Stimulated activated CD4-positive, alpha-beta T cell treated with anti-CD3 and anti-CD28 coated beads, Interleukin-2, amount 100 ng/mL, for 4 hours (primary cell): ENCODE measurements around the gene GRIN1.

Source experiments
- DNase-seq: peaks from one replicate; pipeline ENCODE4 v3.0.0-alpha.2; 2020; ENCODE audit warnings: low read depth

The GRIN1 gene

DNA sequence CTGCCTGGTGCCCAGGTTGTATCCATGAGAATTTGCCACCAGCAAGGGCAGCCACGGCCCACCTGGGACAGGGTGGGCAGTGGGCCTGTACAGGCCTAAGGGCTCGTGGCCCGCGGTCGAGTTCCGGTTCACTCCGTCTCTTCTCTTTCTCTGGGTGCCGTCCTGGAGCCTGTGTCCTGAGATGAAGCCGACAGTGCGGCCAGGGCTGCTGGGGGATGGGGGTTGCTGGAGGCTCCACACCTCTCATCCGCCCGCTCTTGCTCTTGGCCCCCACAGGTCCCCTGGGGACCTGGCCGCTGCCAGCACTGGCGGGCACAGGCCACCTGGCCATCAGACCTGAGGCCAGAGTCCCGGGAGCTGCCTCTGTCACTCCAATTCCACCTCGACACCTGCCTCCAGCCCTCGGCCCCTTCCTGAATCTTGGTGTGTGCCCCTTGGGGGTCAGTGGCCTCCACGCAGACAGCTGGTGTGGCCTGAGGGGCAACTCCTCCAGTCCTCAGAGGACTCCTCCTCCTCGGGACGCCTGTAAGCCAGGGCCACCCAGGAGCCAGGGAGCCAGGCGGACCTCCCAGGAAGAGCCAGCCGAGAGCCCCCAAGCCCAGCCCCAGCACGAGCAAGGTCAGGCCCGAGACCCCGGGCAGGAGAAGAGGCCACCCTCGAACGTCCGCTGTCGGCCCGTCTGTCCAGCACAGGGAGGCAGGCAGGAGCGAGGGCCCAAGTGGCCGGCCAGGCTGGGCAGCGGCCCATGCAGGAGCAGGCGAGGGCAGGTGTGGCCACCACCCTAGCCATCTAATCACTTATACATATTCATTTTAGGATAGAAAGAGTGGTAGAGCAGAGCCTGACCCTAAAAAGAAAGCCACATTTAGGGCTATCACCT lies 25.7 kb downstream of the GRIN1 start:
- DNase-seq, result no peak

DNA sequence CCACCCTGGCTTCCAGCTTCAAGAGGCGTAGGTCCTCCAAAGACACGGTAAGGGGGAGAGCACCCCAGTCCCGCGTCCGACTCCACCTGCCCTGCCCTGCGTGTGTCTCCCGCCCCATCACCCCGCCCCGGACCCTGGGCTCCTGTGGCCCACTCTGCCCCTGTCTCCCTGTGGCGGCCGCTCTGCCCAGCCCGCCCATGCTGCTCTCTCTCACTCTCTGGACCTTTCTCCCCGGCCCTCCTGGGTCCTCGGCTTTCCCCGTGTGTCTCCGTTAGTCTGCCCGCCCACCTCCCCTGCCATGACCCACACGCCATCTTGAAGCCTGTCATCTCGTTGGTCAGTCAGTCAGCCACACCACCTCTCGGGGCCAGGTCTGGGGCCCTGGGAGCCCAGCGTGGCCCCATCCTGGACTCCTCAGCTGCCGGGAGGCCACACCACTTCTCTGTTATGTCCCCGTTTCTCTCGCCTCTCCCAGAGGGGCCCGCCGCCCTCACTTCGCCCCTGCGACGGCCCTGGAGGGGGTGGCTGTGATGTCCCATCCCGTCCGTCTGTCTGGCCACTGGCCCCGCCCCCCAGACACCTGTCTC lies 26.4 kb downstream of the GRIN1 start:
- DNase-seq, result no peak

DNA sequence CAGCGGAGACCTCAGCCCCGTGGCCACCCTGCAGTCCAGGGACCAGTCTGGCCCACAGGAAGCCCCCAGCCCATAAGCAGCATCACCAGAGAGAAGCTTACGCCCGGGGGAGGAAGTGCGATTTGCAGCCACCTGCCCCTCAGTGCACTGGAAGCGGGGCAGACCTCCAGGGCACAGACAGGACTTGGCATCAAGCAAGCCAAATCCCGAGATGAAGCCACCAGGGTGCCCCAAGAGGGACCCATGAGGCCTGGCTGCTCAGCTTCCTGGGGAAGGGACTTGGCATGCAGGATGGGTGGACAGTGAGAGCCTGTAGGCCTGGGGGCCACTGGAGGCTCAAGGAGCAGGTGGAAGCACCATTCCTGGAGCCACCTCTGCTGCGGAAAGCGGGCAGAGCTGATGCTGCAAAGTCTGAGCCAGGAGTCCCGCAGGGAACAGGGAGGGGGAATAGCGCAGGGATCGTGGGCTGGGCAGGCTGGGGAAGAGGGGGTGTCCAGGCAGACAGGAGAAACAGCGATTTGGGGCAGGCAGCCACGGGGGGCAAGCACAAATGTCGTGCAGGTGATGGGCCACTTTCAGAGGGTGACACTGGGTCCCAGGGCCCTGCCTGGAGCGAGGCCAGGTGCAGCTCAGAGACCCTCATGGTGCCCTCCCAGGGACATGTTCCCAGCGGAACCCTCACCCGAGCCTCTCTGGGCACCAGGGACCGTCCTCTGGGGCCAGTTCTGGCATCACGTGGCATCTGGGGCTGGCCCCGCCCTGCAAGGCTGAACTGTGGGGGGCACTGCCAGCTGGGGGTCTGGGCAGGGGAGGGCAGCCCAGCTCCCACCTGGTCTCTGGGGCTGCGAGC lies 27.7 kb downstream of the GRIN1 start:
- no peak for DNase-seq

DNA sequence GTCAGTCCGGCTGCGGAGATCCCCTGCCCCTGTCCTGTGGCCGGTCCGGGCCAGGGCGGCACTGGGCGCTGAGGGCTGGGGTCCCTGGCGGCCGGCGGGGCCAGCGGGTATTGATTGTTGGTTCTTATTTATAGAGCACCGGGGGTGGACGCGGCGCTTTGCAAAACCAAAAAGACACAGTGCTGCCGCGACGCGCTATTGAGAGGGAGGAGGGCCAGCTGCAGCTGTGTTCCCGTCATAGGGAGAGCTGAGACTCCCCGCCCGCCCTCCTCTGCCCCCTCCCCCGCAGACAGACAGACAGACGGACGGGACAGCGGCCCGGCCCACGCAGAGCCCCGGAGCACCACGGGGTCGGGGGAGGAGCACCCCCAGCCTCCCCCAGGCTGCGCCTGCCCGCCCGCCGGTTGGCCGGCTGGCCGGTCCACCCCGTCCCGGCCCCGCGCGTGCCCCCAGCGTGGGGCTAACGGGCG lies 28.4 kb downstream of the GRIN1 start:
- DNase-seq, result no peak

DNA sequence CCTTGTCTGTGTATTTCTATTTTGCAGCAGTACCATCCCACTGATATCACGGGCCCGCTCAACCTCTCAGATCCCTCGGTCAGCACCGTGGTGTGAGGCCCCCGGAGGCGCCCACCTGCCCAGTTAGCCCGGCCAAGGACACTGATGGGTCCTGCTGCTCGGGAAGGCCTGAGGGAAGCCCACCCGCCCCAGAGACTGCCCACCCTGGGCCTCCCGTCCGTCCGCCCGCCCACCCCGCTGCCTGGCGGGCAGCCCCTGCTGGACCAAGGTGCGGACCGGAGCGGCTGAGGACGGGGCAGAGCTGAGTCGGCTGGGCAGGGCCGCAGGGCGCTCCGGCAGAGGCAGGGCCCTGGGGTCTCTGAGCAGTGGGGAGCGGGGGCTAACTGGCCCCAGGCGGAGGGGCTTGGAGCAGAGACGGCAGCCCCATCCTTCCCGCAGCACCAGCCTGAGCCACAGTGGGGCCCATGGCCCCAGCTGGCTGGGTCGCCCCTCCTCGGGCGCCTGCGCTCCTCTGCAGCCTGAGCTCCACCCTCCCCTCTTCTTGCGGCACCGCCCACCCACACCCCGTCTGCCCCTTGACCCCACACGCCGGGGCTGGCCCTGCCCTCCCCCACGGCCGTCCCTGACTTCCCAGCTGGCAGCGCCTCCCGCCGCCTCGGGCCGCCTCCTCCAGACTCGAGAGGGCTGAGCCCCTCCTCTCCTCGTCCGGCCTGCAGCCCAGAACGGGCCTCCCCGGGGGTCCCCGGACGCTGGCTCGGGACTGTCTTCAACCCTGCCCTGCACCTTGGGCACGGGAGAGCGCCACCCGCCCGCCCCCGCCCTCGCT lies 29.0 kb downstream of the GRIN1 start:
- no peak for DNase-seq

DNA sequence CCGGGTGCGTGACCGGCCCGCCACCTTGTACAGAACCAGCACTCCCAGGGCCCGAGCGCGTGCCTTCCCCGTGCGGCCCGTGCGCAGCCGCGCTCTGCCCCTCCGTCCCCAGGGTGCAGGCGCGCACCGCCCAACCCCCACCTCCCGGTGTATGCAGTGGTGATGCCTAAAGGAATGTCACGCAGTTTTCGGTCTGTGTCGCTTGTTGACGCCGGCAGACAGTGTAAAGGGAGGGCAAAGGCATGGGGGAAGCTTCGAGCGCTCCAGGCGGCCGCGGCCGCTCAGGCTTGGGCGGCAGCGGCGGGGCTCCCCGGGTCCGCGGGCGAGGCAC lies 29.6 kb downstream of the GRIN1 start:
- DNase-seq, result no peak

DNA sequence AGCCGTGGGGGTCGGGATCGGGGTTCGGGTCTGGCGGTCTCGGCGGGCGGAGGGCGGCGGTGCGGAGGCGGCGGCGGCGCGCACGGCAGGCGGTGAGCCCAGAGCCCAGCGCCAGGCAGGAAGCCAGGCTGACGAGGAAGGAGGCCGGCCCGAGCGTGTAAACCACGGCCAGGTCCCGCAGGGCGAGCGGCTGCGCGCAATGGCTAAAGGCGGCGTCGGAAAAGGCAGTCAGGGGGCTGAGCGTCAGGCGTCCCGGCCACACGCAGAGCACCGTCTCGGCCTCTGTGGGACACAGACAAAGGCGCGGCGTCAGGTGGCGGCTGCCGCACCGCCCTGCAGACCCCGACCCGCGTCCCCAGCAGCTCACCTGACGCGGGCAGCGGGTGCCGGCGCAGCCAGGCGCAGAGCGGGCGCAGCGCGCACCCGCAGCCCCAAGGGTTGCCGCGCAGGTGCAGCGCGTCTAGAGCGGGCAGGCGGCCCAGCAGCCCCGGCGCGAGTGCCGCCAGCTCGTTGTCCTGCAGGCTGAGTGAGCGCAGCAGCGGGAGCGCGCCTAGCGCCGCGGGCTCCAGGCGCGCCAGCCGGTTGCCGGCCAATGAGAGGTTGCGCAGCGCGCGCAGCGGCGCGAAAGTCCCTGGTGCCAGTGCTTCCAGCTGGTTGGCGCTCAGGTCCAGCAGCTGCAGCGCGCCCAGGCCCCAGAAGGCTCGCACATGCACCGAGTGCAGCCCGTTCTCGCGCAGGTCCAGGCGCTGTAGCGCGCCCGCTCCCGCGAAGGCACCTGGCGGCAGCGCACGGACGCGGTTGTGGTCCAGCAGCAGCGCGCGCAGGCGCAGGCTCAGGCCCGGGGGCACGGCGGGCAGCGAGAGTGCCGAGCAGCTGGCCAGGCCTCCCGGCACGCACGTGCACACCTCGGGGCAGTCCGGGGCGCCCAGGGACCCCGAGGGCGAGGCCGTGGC lies 30.2 kb downstream of the GRIN1 start:
- no peak for DNase-seq

DNA sequence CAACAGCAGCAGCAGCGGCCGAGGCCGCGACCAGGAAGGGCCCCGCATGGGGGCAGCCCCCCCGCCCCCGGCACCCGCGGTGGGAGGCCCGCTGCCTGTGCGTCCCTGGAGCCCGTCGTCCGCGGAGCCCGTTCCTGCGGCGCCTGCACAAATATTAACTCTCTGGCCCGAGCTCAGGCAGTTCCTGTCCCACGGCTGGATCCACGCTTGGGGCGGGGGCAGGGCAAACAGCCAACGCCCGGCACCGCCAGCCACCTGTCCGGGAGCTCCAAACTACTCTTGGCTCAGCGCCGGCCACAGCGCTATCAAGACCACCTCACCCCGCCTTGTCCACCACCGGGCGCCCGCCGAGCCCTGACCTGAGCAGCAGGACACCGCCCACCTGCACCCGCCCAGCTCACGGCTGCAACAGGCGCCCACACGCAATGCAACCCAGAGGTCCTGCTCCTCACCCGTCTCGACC lies 31.0 kb downstream of the GRIN1 start, which contains the start of gene LRRC26:
TSS of gene LRRC26 (minus strand) at position 156 of the 463 bp plus-strand sequence. CDS start at position 48, 108 bp downstream.
- no peak for DNase-seq

DNA sequence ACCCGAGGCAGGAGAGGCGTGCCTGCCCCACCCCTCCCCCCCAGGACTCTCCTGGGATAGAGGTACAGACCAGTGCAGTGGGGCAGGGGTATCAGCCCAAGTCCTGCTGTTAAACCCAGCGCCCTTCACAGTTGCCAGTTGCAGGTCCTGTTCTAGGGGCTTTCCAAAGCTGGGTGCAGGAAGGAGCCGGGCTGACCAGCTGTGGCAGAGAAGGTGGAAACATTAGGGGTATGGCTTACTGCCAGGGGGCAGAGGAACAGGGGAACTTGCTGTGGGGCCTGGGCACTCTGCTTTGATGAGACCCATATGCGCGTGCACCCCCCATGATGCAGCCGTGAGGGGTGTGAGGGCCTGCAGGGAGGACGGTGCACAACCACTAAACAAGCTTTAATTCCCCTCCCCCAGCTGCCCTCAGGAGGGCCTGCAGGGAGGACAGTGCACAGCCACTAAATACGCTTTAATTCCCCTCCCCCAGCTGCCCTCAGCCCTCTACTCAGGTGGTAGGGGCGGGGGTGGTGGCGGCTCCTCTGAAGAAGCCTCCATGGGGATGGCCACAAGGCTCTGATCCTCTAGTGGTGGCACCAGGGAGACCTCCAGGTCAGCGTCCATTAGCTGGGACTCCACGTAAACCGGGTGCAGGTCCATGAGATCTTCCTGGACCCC lies 31.7 kb downstream of the GRIN1 start:
- DNase-seq, result no peak

DNA sequence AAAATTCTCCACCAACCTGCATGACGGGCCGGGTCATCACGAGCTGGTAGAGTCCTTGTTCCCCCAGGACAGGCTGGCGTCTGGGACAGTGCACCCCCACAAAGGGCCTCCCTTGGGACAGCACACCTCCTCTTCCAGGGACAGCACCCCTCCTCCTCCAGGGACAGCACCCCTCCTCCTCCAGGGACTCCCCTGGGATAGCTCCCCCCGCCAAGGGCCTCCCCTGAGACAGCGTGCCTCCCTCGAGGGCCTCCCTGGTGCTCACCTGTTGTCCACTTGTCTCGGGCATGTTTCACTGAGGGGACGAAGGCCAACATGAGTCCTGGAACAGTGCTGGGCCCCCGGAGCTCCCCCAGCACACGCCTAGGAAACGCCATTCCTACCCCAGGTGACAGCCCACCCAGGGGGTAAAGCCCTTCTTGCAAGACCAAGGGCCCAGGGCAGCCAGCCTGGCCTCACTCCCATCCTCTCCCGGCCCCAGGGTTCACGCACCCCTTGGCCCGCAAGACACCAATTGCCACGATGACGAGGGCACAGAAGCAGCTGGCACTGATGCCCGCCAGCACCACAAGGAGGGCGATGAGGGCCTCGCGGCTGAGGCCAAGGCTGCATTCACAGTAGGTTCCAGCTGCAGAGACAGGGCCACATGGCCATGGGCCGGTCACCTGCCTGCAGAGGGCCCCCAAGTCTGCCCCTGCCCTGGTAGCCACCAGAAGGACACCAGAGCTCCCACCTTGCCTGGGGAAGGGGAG lies 32.4 kb downstream of the GRIN1 start:
- DNase-seq, result no peak

DNA sequence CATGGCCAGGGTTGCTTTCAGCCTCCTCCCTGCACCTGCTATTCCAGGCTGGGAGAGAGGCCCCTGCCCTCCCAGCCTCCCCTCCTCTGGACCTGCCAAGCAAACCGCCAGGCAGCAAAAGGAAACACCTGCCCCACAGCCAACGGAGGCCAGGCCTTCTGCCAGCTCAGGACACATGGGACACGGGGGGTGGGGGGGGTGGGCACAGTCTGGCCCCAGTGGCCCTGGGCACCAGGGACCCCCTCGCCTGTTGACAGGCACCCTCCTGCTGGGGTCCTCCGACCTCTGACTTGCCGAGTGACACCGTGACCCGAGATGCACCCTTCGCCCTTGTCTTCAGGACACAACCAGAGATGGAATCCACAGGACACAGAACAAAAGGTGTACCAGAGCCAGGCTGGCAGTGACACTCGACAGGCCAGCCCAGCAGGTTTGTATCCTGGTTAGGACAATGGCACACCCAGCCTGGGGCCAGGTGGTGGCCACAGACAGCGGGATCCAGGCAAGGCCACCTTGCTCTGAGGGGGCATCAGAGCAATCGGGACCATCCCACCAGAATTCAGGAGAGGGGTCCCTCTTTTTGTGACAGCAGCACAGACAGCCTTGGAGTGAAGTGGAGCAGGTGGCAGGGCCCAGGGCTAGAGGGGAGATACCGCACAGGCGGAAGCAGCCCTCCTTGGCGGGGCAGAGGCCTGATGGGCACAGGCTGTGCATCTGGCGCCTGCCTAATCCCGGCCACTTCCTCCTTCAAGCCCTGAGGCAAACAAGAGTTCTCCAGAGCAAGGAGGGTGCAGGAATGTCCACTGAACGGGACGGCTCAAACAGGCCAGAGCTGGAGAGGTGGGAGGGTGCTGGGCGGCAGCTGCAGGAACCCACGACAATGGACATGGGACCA lies 34.2 kb downstream of the GRIN1 start:
- DNase-seq, result no peak

DNA sequence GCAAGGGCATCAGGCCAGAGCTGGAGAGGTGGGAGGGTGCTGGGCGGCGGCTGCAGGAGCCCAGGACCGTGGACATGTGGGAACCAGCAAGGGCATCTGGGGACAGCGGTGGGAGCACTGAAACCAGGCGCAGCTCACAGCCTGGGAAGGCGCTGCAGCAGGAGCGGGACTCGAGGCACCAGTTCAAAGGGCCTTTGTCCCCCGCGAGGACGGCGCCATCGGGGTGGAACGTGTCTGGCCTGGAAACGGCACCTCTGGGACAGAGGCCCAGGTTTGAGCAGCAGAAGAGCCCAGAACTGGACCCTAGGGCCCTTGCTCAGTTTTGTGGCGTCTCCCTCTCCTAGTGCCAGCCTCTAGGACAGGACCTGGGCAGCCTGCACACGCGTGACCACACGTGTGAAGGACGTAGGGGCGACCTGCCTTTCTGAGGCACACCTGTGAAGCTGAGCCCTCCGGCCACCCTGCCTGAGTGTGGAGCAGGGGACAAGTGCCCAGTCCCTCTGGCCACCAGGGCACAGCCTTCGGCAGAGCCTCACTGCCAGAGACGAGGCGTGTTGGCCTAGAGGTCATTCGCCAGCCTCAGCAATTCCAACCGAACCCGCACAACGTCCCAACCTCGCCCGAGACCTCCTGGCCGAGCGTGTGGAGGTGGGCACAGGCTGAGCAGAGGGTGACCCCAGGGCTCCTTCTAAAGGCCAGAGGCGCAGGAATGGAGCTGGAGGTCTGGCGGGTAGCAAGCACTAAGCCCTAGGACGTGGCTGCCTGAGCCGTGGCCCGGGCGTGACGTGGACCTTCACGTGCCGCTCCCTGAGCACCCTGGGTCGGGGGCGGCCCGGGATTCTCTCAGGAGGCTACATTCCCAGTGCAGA lies 35.1 kb downstream of the GRIN1 start:
- no peak for DNase-seq

DNA sequence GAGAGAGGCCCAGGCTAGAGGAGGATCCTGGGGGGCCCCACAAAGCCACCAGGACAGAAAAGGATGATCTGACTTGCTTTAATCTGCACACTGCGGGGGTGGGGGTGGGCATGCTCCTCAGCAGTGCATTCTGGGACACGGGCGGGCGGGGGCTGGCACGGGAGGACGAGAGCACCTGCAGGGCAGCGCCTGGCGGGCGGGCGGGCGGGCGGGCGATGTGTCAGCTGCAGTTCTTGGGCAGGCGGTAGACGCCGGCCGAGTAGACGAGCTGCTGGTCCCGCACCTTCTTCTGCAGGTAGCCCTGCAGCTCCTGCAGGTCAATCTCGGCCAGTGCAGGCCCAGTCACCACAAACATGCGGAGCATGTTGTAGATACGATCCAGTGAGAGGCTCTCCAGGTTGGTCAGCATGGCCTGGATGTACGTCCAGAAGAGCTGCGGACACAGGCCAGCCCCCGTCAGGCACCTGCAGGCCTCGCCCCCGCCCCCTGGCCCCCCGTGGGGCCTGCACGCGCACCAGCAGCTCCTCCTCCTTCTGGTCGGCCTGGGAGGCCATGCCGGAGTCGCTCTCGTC lies 35.9 kb downstream of the GRIN1 start:
- no peak for DNase-seq

DNA sequence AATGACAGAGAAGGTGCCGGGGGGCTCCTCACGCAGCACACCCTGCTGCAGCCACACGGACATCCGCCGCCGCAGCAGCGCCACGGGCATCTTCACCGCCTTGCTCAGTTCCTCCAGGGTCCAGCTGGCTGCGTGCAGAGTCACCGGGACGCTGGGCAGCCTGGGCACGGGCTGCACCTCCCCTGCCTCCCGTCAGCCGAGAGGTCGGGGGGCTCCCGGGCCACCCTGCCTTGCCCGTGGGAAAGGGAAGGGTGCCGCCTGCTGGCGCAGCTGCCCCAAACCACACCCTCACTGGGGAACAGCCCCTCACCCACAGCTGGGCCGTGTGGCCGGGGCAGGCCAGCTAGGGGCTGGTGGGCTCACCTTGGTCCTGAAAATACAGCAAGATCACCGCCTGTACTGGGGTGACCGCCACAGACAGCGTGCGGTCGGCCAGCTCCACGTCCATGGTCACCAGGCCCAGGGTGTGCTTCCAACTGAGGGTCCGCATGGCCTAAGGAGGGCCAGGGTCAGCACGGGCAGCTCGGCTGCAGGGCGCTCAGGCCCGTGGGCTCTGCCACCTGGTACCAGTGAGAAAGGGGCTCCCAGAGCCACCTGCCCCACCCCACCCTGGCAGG lies 36.5 kb downstream of the GRIN1 start:
- no peak for DNase-seq

DNA sequence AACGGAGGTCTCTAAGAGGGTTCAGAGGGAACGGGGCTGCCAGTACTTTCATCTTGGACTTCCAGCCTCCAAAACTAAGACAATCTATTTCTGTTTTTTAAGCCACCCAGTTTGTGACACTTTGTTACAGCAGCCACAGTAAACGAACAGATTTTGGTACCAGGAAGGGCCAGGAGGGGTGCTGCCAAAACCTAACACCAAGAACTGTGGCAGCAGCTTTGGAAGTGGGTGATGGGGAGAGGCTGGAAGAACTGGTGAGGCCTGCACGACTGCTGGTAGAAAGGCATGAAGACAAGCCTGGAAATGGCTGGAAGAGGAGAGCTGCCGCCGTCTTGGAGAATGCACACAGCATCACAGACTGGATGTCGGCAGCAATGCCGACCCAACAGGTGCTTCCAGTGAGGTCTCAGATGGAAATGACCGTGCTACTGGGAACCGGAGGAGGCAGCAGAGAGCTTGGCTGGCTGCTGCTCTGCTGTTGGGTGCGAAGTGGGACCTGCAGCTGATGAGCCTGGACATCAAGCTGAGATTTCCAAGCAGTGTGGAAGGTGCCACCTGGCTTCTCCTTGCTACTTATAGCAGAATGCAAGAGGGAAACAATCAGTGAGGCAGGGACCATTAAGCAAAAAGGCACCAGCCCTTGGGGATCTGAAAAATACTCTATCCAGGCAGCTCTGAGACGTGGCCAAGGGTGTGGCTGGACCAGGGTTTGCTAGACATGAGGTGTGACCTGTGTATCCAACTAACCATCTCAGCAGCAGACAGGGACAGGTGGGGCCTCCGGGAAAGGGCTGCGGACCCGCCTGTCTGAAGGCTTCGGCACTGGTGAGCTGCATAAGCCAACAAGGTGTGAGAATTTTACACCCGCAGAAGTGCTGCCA lies 37.6 kb downstream of the GRIN1 start:
- DNase-seq, result no peak
